ENCODE data around the gene IPO13. TPM values are rescaled to one million over a fixed set of nuclear protein-coding genes. Genes with fewer than 3 reads are reported as not detected.

Gene IPO13
- polyA plus RNA-seq, 1 of the 3 experiments (the other 2 are of a cell fraction): 15.5 TPM

Other genes starting within 250 kb of the IPO13 start
- gene ST3GAL3, start 239.4 kb upstream of the IPO13 start, polyA plus RNA-seq (2012; rRNA removed): 15.3 and 20.6 TPM in 2 replicates
- 0.26 and 0.69 TPM in 2 replicates for gene ARTN, start 13.1 kb upstream of the IPO13 start, polyA plus RNA-seq (2012; rRNA removed)
- gene DPH2, start 23.1 kb downstream of the IPO13 start, polyA plus RNA-seq (2012; rRNA removed): 76.9 and 97.5 TPM in 2 replicates
- 180 and 191 TPM in 2 replicates for gene ATP6V0B, start 28.0 kb downstream of the IPO13 start, polyA plus RNA-seq (2012; rRNA removed)
- 43.0 and 48.0 TPM in 2 replicates for gene B4GALT2, start 32.3 kb downstream of the IPO13 start, polyA plus RNA-seq (2012; rRNA removed)
- 7.5 and 11.8 TPM in 2 replicates for gene CCDC24, start 44.6 kb downstream of the IPO13 start, polyA plus RNA-seq (2012; rRNA removed)
- 3.6 and 3.9 TPM in 2 replicates for gene SLC6A9, start 84.5 kb downstream of the IPO13 start, polyA plus RNA-seq (2012; rRNA removed)
- 0.21 and 0.26 TPM in 2 replicates for gene KLF17, start 171.9 kb downstream of the IPO13 start, polyA plus RNA-seq (2012; rRNA removed)
- not detected in 2 replicates for gene KLF18, start 194.7 kb downstream of the IPO13 start, polyA plus RNA-seq (2012; rRNA removed)

All from SK-N-SH (cell line).